Mononuclear cell (primary cell): ENCODE results near the gene SIGLEC1. TPM values are rescaled to one million over a fixed set of nuclear protein-coding genes. Genes with fewer than 3 reads are reported as not detected.

Source experiments
- H3K27me3 ChIP-seq: 2 replicates; pipeline ENCODE4 v1.6.0; 2011; ENCODE audit warnings: low read length, control low read depth; ENCODE audit not compliant: insufficient read depth
- H3K4me1 ChIP-seq: 2 replicates; pipeline ENCODE4 v1.5.1; 2011; ENCODE audit warnings: mild to moderate bottlenecking, low read length, control low read depth; ENCODE audit not compliant: insufficient read depth
- H3K4me3 ChIP-seq: 2 replicates; pipeline ENCODE4 v1.5.1; 2011; ENCODE audit warnings: mild to moderate bottlenecking, low read length, moderate library complexity
- H3K9me3 ChIP-seq: 2 replicates; pipeline ENCODE4 v1.5.1; 2011; ENCODE audit warnings: low read depth, mild to moderate bottlenecking, control low read depth, low read length
- total RNA-seq: library from RNA; depleted of rRNA; stranded (reverse); fragments of >200 nt; gene quantifications from one replicate; pipeline ENCODE4 v1.2.3, GENCODE V29; 2012

Gene SIGLEC1
- total RNA-seq, 1 donor: 0.73 TPM

GRCh38 chr20:3724356-3724755 lies 12.0 kb upstream of the SIGLEC1 start:
- Histone ChIP-seq H3K9me3 (no peaks in the 10 kb centered on the region), H3K27me3 (peaks cover 11% of the 10 kb centered on the region), H3K4me3 (no peak overlapping the region), H3K4me1 (no peaks in the 10 kb centered on the region)

GRCh38 chr20:3723284-3723683 lies 10.9 kb upstream of the SIGLEC1 start:
- peaks cover 11% of the 10 kb centered on the region for H3K27me3 ChIP-seq
- no peaks in the 10 kb centered on the region for H3K9me3 ChIP-seq
- H3K4me1 ChIP-seq: no peaks in the 10 kb centered on the region
- H3K4me3 ChIP-seq: no peak overlapping the region

- H3K4me1 ChIP-seq: no peaks in the 10 kb centered on the region
- H3K9me3 ChIP-seq: no peaks in the 10 kb centered on the region
Observed at GRCh38 chr20:3721912-3722311, 9.5 kb upstream of the SIGLEC1 start.

GRCh38 chr20:3720626-3721025 lies 8.2 kb upstream of the SIGLEC1 start:
- Histone ChIP-seq H3K27me3 (peaks cover 4% of the 10 kb centered on the region), H3K9me3 (no peaks in the 10 kb centered on the region), H3K4me1 (no peaks in the 10 kb centered on the region), H3K4me3 (no peak overlapping the region)

More at GRCh38 chr20:3721912-3722311, 9.5 kb upstream of the SIGLEC1 start:
- peaks cover 4% of the 10 kb centered on the region for H3K27me3 ChIP-seq
- H3K4me3 ChIP-seq: no peak overlapping the region

GRCh38 chr20:3720068-3720467 lies 7.7 kb upstream of the SIGLEC1 start:
- Histone ChIP-seq H3K27me3 (peaks cover 4% of the 10 kb centered on the region), H3K4me1 (no peaks in the 10 kb centered on the region), H3K9me3 (no peaks in the 10 kb centered on the region), H3K4me3 (no peak overlapping the region)

GRCh38 chr20:3719046-3719445 lies 6.6 kb upstream of the SIGLEC1 start:
- no peaks in the 10 kb centered on the region for H3K9me3 ChIP-seq

GRCh38 chr20:3716195-3716834 lies 3.9 kb upstream of the SIGLEC1 start:
- Histone ChIP-seq H3K9me3 (no peaks in the 10 kb centered on the region), H3K4me3 (no peak overlapping the region), H3K27me3 (peaks cover 4% of the 10 kb centered on the region), H3K4me1 (peaks cover 36% of the 10 kb centered on the region)

More at GRCh38 chr20:3719046-3719445, 6.6 kb upstream of the SIGLEC1 start:
- H3K4me3 ChIP-seq: no peak overlapping the region
- H3K27me3 ChIP-seq: peaks cover 4% of the 10 kb centered on the region
- H3K4me1 ChIP-seq: peaks cover 9% of the 10 kb centered on the region

- H3K4me3 ChIP-seq: no peak overlapping the region
- no peaks in the 10 kb centered on the region for H3K27me3 ChIP-seq
- H3K9me3 ChIP-seq: no peaks in the 10 kb centered on the region
- H3K4me1 ChIP-seq: peaks cover 52% of the 10 kb centered on the region
Observed at GRCh38 chr20:3714092-3714491, 1.7 kb upstream of the SIGLEC1 start.

GRCh38 chr20:3711484-3711941 lies 887 bp downstream of the SIGLEC1 start:
- H3K4me3 ChIP-seq: no peak overlapping the region
- peaks cover 52% of the 10 kb centered on the region for H3K4me1 ChIP-seq
- no peaks in the 10 kb centered on the region for H3K27me3 ChIP-seq
- H3K9me3 ChIP-seq: no peaks in the 10 kb centered on the region

- Histone ChIP-seq H3K9me3 (no peaks in the 10 kb centered on the region), H3K27me3 (no peaks in the 10 kb centered on the region), H3K4me1 (peaks cover 52% of the 10 kb centered on the region), H3K4me3 (no peak overlapping the region)
Observed at GRCh38 chr20:3710703-3711483, 1.5 kb downstream of the SIGLEC1 start.

- Histone ChIP-seq H3K4me3 (no peak overlapping the region), H3K27me3 (no peaks in the 10 kb centered on the region), H3K9me3 (no peaks in the 10 kb centered on the region), H3K4me1 (peaks cover 52% of the 10 kb centered on the region)
Observed at GRCh38 chr20:3710011-3710466, 2.4 kb downstream of the SIGLEC1 start.

- no peaks in the 10 kb centered on the region for H3K27me3 ChIP-seq
Observed at GRCh38 chr20:3707508-3707899, 4.9 kb downstream of the SIGLEC1 start.

GRCh38 chr20:3706774-3707507 lies 5.5 kb downstream of the SIGLEC1 start:
- H3K4me1 ChIP-seq: peaks cover 22% of the 10 kb centered on the region
- no peak overlapping the region for H3K4me3 ChIP-seq
- H3K27me3 ChIP-seq: no peaks in the 10 kb centered on the region
- H3K9me3 ChIP-seq: no peaks in the 10 kb centered on the region

More at GRCh38 chr20:3707508-3707899, 4.9 kb downstream of the SIGLEC1 start:
- Histone ChIP-seq H3K4me3 (no peak overlapping the region), H3K9me3 (no peaks in the 10 kb centered on the region), H3K4me1 (peaks cover 28% of the 10 kb centered on the region)

GRCh38 chr20:3705970-3706739 lies 6.2 kb downstream of the SIGLEC1 start:
- Histone ChIP-seq H3K9me3 (no peaks in the 10 kb centered on the region), H3K4me1 (peaks cover 14% of the 10 kb centered on the region), H3K4me3 (no peak overlapping the region), H3K27me3 (no peaks in the 10 kb centered on the region)
